Glutamatergic neuron (in vitro differentiated cells): ENCODE data around the gene PRR13. TPM values are rescaled to one million over a fixed set of nuclear protein-coding genes. Genes with fewer than 3 reads are reported as not detected.

ENCODE experiments used
- DNase-seq: peaks from one replicate; pipeline ENCODE4 v3.0.0; 2022
- H3K27ac Mint-ChIP-seq: one replicate; pipeline ENCODE4 v1.8.0; 2020; ENCODE audit warnings: mild to moderate bottlenecking, mixed read lengths, inconsistent platforms; ENCODE audit not compliant: unreplicated experiment
- H3K27me3 Mint-ChIP-seq: one replicate; pipeline ENCODE4 v1.8.0; 2020; ENCODE audit warnings: mild to moderate bottlenecking, moderate library complexity, mixed read lengths, inconsistent platforms; ENCODE audit not compliant: unreplicated experiment
- H3K36me3 Mint-ChIP-seq: one replicate; pipeline ENCODE4 v1.8.0; 2020; ENCODE audit warnings: mild to moderate bottlenecking, mixed read lengths, inconsistent platforms; ENCODE audit not compliant: unreplicated experiment
- H3K4me1 Mint-ChIP-seq: one replicate; pipeline ENCODE4 v1.8.0; 2020; ENCODE audit warnings: mild to moderate bottlenecking, low read depth, mixed read lengths, inconsistent platforms; ENCODE audit not compliant: unreplicated experiment
- H3K4me3 Mint-ChIP-seq: one replicate; pipeline ENCODE4 v1.8.0; 2020; ENCODE audit warnings: mild to moderate bottlenecking, mixed read lengths, inconsistent platforms; ENCODE audit not compliant: unreplicated experiment
- H3K9me3 Mint-ChIP-seq: one replicate; pipeline ENCODE4 v1.8.0; 2020; ENCODE audit warnings: mild to moderate bottlenecking, moderate library complexity, mixed read lengths, inconsistent platforms; ENCODE audit not compliant: unreplicated experiment
- CTCF ChIP-seq: fragments of 200-600 bp; sonication (generic); IDR thresholded peaks from one replicate; pipeline ENCODE4 v1.5.0; 2021; ENCODE audit not compliant: partially characterized antibody, unreplicated experiment
- total RNA-seq: library from RNA; stranded (reverse); fragmentation: NEBNext Ultra II Directional; extraction: Animal tissue kit (Norgen Biotek cat#: 25700); gene quantifications from one replicate; pipeline ENCODE4 v1.2.1, GENCODE V29; 2021; ENCODE audit not compliant: unreplicated experiment

Gene PRR13
- total RNA-seq, 1 donor from 2014 or later, result 105 TPM

GRCh38 chr12:53462935-53463334, 21.4 kb downstream of the PRR13 start:
- H3K4me1 Mint-ChIP-seq, result peaks cover 6% of the 10 kb centered on the region
- no peaks in the 10 kb centered on the region for H3K36me3 Mint-ChIP-seq
- no peak for TF ChIP-seq CTCF
- no peak for DNase-seq
- no peak overlapping the region for H3K27ac Mint-ChIP-seq
- H3K4me3 Mint-ChIP-seq, result no peak overlapping the region
- H3K9me3 Mint-ChIP-seq, result no peaks in the 10 kb centered on the region
- H3K27me3 Mint-ChIP-seq, result peaks cover 6% of the 10 kb centered on the region

GRCh38 chr12:53463802-53464560, 22.4 kb downstream of the PRR13 start:
- peaks cover 6% of the 10 kb centered on the region for H3K4me1 Mint-ChIP-seq
- H3K36me3 Mint-ChIP-seq, result no peaks in the 10 kb centered on the region
- no peak overlapping the region for H3K4me3 Mint-ChIP-seq
- no peaks in the 10 kb centered on the region for H3K9me3 Mint-ChIP-seq
- no peak overlapping the region for H3K27ac Mint-ChIP-seq
- TF ChIP-seq CTCF, result no peak
- H3K27me3 Mint-ChIP-seq, result peaks cover 4% of the 10 kb centered on the region
- no peak for DNase-seq

- Mint-ChIP-seq H3K4me1 (peaks cover 6% of the 10 kb centered on the region), H3K27ac (peak overlapping the region; percentile 48), H3K36me3 (no peaks in the 10 kb centered on the region)
Measured at GRCh38 chr12:53464685-53465418, 23.3 kb downstream of the PRR13 start.

GRCh38 chr12:53465679-53466078, 24.1 kb downstream of the PRR13 start:
- Mint-ChIP-seq H3K27me3 (peaks cover 4% of the 10 kb centered on the region), H3K27ac (peak overlapping the region; percentile 48), H3K9me3 (no peaks in the 10 kb centered on the region), H3K36me3 (no peaks in the 10 kb centered on the region), H3K4me3 (no peak overlapping the region), H3K4me1 (peaks cover 5% of the 10 kb centered on the region)
- no peak for DNase-seq
- no peak for TF ChIP-seq CTCF

More at GRCh38 chr12:53464685-53465418, 23.3 kb downstream of the PRR13 start:
- TF ChIP-seq CTCF, result no peak
- Mint-ChIP-seq H3K9me3 (no peaks in the 10 kb centered on the region), H3K4me3 (no peak overlapping the region), H3K27me3 (peaks cover 4% of the 10 kb centered on the region)
- DNase-seq, result no peak

GRCh38 chr12:53466640-53467039, 25.1 kb downstream of the PRR13 start:
- TF ChIP-seq CTCF, result no peak
- Mint-ChIP-seq H3K27ac (no peak overlapping the region), H3K4me1 (peaks cover 5% of the 10 kb centered on the region), H3K27me3 (peaks cover 6% of the 10 kb centered on the region), H3K9me3 (no peaks in the 10 kb centered on the region), H3K4me3 (no peak overlapping the region), H3K36me3 (no peaks in the 10 kb centered on the region)
- no peak for DNase-seq
